ENCODE data around the gene TMEM208. TPM values are rescaled to one million over a fixed set of nuclear protein-coding genes. Genes with fewer than 3 reads are reported as not detected.

Gene TMEM208
- total RNA-seq: 29.0 and 36.8 TPM in 2 replicates

DNA sequence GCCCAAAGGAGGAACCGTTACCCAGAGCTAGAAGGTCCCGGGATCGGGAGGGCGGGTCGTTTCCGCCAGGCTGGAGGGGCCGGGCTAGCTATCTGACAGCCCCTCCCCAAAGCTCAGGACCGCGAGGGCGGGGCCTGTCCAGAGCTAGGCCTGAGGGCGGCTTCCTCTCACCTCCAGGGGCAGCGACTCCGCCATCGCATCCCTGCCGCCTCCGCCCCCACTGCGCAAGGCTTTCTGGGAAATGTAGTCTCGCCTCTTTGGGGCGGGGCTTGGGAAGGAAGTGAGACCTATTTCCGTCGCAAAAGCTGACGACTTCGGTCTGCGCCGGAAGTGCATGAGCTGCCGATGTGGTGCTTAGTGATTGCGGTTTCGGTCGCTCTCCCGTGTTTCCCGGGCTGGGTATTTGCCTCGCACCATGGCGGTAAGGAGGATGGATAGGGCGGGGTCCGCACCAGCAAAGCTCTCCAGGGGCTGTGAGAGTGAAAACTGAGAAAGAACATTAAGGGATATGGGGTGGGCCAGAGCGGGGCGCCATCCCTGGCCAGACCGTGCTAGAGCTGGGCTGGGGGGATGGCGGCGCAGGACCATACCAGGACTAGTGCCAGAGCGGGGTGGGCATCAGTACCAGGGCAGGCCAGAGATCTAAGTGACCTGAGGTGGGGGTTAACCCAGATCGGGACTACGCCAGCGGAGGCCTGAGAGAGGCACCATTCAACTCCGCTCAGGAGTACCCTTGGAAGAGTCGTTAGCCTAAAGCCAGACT lies at the start of gene TMEM208:
TMEM208 (plus strand) TSS at position 327 of the 763 bp plus-strand sequence; CDS start at position 416, 89 bp downstream.
- peak; percentile 64 for DNase-seq (ENCODE audit: extremely low read depth, low read depth, low spot score)

DNA sequence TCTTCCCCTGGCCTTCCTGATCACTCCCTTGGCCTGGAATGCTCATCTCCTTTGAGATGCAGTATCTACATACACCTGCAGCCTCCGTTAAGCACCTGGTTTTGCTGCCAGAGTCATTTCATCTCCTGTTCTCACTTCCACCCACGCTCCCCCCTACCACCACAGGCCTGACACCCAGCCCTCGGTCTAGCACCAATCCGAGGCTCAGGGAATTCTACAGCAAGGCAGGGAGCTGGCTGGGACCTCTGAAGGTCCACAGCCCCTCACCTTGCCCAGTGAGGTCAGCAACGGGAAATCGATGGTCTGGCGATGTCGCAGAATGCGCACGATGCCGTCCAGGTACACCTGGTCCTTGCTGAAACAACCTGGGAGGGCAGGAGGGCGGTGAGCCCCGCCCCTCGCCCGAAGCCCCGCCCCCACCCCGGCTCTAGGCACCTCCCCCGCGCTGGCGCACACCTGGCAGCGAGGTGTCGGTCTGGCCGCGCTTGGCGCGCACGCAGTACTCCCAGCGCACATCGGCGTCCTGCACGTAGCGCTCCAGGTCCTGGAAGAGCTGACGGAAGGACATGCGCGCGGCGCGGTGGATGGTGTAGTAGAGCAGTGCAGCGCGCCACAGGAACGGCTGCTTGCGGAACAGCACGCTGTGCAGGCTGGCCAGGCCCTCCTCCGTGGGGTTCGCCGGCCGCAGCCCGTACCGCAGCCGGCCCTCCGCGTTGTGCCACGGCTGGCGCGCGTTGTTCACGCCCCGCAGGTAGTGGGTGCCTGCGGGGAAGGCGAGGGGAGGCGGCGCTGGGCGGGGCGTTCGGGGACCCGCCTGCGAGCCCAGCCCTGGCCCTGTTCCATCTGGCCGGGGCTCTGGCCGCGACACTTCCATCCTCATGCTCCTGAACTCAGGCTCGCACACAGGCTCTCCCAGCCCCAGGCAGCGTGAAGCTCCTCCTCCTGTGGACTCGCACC lies 48.9 kb upstream of the TMEM208 start:
- no peak for DNase-seq (ENCODE audit: extremely low read depth, low read depth, low spot score)

DNA sequence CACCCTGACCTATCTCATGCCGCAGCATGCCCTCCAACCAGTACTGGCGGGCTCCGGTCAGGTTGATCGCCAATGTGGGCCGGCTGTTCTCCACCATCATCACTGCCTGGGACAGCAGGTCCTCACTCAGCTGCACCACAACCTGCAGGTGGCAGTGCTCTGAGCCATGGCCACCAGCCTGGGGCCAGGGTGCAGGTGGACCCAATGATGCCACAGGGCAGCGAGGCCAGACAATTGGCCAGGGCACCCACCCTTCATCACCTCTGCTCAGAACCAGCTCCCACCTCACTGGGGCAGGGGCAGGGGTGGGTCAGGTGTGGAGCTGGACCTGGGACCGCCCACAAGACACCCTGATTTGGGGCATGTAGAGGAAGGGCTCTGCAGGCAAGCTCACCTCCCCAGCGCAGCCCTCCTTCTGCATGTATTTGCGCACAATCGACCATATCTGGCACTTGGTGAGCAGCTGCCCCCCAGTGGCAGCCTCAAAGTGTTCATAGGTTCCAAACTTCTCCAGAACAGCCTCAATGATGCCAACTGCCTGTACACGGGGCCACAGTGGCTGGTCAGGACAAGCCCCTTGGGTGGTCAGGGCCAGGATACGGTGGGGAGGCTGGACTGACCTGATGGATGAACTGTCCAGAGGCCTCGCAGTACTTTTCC lies 47.4 kb upstream of the TMEM208 start:
- DNase-seq (ENCODE audit: extremely low read depth, low read depth, low spot score): no peak

DNA sequence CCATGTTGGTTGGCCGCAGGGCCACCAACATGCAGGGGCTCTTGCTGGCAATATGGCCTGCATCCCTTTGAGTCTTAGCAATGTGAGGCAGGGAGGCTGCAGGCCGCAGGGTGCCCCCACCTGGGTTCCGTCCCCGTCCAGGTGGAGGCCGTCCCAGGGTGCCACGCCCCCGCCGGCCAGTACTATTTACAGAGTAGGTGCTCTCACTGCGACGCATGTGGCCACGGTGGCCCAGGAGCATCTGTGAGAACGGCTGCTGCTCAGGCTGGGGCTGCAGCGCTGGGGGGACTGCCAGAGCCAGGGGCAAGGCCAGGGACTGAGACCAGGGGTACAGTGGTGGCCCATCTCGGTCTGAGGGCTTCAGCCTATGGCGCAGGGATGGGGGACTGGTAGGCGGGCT lies 46.8 kb upstream of the TMEM208 start:
- no peak for DNase-seq (ENCODE audit: extremely low read depth, low read depth, low spot score)

DNA sequence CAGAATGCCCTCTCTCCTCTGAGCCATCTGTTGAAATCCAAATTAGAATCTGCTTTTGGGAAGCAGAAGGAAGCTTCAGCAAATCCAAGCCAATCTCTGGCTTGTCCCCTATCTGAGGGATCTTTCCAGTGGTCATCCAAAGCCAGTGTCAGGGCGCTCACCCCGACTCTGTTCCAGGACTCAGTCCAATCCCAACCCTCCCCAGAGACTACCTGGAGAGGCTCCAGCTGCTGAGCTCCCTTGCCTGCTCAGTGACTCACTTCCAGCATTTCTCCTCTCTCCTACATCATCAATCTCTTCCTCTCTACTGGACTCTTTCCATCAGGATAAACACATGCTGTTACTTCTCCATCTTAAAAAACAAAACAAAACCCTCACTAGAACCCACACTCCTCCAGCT lies 45.6 kb upstream of the TMEM208 start:
- no peak for DNase-seq (ENCODE audit: extremely low read depth, low read depth, low spot score)

DNA sequence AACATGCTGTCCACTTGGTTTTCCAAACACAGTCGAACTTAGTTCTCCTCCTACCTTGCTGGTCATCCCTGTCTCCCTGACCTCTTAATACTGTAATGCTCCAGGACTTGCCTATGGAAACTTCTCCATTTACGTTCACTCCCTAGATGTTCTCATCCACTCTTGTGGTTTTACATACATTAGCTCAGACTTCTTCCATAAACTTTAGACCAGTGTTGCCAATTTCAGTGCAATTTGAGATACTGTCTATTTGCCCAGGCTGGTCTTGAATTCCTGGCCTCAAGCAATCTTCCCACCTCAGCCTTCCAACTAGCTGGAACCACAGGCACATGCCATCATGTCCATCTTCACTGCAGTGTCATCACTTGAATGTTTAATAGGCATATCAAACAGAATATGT lies 44.6 kb upstream of the TMEM208 start:
- DNase-seq (ENCODE audit: extremely low read depth, low read depth, low spot score): no peak

DNA sequence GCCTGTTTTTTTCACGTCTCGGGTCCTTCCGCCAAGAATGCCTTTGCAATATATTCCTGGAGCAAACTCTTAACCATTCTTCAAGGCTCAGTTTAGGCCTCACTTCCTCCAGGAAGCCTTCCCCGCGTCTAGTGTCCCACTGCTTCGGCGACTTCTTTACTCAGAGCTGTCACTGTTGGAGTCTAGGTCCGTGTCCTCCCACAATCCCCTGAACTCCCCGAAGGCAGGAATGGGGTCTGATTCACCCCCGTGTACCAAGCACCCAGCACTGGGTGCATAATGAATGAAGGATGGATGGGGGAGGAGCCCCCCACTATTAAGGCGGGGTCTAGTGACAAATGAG lies 43.7 kb upstream of the TMEM208 start:
- DNase-seq (ENCODE audit: extremely low read depth, low read depth, low spot score): no peak

DNA sequence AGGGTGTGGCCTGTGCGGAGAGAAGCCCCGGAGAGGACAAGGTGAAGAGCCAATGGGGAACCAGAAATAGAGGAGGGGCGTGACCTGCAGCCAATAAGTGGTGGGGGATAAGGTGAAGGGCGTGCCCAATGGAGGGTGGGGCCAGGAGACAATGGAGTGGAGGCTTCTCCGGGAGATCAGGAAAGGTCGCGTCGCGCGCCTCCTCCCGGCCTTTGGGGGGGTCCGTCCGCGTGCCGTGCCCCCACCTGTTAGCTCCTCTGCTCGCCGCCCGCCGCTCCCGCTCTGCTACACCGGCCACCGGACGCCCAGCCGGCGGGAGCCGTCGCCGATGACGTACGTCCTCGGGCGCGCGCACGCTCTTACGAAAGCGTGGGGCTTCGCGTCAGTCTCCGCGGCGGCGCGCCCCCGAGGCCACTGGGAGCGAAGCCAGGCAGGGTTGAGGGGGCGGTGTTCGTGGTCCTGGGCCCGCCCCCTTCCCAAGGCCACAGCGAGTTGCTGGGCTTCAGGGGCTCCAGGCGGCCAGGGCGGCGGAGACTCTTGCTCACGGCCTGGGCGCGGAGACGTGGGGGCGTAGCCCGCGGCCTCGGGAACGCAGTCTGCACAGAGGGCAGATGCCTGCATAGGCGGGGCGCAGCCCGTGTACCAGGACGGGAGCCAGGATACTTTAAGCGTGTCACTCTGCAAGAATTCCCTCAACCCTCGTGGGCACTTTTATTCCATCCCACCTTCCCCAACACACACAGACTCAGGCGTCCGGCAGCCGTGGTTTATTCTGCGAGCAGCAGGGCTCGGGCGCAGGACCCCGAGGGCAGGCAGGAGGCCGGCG lies 43.1 kb upstream of the TMEM208 start, which contains the start of gene MATCAP1:
MATCAP1 (minus strand) TSS at position 337 of the 826 bp plus-strand sequence. CDS start 3,353 bp downstream, outside the sequence.
- peak; percentile 73 for DNase-seq (ENCODE audit: extremely low read depth, low read depth, low spot score)

DNA sequence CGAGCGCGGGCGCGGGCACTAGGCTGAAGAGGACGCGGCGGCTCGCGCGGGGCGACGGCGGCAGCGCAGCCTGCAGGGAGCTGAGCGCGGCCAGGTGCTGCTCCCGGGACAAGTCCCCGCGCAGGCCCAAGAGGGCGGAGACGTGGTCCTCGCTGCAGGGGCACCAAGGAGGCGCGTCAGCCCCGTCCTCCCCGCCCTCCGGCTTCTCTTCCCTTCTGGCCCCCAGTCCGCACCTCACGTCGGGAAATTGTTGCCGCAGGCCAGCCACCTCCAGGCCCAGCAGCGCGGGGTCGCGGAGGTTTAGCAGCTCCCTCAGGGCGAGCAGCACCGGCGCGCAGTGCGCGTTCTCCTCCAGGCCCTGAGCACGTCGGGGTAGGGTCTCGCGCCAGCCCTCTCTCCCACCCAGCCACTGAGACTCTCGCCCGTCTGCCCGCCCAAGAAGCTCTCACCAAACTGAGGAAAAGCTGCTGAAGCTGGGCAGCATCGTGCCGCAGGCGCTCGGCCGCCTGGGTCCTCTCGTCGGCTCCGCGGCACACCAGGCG lies 42.4 kb upstream of the TMEM208 start:
- no peak for DNase-seq (ENCODE audit: extremely low read depth, low read depth, low spot score)

DNA sequence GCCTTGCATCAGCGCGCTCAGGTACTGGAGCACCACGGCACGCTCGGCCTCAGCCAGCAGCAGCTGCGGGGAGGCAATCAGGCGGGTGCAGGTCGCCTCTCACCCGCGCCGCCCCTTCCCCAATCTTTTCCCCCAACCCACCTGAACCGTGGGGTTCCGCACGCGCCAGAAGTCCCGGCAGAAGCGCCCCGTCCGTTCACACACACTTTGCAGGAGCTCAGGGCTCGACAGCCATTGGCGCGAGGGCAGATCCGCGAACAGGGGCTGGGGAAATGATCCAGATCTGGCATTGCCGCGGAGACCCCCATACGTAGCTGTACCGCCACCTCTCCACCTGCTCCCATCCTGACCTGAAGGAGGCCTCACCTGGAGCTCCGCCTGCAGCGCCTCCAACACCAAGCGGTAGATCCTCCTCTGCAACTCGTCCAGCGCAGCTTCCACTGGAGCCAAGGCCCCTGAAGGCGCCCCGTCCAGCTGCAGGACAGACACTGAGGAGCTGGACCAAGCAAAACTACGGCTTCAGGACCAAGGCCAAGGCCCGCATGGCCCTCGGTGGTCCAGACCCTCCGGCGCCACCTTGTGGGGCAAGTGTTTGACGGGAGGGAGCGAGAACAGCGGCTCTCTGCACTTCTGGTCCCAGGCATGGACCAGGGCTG lies 41.8 kb upstream of the TMEM208 start:
- no peak for DNase-seq (ENCODE audit: extremely low read depth, low read depth, low spot score)

DNA sequence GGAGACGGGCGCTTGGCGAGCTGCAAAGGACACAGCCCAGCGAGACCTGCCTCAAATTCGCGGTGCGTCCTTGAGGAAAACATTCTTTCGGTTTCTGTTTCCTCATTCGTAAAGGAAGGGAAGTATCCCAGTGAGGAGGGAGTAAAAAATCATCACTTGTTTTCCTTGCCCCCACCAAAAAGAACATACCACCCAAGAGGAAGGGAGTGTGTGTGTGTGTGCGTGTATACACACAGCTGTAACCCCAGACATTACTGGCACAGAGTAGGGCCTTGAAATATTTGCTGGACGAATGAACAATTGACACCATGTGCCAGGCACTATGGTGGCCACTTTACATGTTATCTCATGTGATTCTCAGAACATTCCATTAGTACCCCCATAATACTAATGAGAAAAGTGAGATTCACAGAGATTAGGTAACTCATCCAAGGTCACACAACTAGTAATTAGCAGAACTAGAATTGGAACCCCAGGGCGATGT lies 41.2 kb upstream of the TMEM208 start:
- no peak for DNase-seq (ENCODE audit: extremely low read depth, low read depth, low spot score)

DNA sequence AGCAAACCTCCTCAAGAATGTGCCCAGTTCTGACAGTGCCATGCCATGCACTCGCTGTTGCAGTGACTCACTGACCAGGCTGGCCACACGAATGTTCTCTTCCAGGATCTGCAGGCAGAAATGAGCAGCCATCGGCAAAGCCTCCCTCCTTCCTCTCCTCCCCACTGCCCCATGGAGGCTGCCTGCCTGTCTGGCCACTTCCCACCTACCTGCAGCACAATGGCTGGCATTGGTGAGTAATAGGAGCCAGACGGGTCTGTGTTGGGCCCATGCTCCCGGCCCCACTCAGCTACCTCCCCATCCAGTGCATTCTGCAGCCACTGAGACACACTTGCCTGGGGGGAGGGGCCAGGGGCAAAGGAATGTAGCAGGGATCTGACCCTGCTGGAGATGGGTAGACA lies 40.4 kb upstream of the TMEM208 start:
- DNase-seq (ENCODE audit: extremely low read depth, low read depth, low spot score): no peak

DNA sequence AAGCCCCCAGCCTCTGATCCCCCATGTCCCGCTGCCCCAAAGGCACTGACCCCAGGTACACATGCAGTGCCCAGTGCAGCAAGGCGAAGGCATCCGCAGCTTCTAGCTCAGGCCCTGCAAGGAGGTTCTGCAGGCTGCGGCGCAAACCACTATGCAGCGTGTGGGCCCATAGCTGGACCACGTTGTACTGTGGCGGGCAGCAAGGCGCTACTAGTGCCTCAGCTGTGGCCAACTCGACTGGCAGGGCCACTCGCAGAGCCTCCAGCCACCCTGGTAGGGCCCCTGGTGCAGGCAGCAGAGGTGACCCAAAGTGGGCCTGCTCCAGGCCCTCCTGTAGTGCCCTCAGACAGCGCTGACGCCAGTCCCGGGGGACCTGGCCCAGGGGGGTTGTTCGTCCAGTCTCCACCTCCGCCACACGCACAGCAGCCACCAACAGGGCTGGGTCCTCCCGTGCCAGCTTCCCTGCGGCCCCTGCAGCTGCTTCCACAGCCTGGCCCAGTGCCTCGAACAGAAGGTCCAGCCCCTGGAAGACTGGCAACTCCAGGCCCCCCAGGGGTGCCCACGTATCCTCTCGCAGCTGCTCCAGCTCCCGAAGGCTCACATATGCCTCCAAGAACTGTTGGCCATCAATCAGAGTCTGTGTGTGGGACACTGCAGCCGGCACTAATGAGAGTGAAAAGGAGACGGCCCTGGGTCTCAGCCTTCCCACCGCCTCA lies 39.6 kb upstream of the TMEM208 start:
- DNase-seq (ENCODE audit: extremely low read depth, low read depth, low spot score): no peak

DNA sequence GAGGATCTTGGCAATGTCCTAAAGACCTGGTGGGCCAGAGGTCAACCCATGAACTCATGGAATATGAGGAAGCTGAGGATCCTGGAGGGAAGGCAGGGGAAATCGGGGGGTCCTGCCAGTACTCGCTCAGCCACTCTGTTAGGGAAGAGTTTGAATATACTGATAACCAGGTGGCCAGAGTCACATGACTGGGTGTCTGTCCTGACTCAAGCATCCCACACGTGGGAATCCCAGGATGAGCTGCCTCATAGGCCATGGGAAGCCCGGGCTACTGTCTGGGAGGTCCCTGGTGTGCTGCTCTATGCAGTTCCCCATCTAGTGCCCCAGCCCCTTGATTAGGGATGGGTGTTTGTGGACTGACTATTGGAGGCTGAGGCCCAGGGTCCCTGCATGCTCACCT lies 38.6 kb upstream of the TMEM208 start:
- no peak for DNase-seq (ENCODE audit: extremely low read depth, low read depth, low spot score)

DNA sequence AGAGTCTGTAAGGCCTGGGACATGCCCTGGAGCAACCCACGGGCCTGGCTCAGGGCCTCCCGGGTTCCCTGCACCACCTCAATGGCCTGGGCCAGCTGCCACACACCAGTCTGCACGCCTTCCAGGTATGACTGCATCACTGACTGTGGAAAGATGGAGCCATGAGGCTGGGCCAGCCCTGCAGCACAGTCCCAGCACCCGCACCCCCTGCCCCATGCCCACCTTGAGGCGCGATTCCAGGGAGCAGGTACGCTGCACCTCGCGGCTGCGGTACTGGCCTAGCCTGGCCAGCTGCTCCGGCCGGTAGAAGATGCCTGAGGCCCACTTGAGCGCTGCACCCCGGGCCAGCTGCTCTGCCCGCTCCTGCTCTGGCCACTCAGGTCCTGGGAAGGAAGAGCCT lies 38.1 kb upstream of the TMEM208 start:
- DNase-seq (ENCODE audit: extremely low read depth, low read depth, low spot score): no peak

DNA sequence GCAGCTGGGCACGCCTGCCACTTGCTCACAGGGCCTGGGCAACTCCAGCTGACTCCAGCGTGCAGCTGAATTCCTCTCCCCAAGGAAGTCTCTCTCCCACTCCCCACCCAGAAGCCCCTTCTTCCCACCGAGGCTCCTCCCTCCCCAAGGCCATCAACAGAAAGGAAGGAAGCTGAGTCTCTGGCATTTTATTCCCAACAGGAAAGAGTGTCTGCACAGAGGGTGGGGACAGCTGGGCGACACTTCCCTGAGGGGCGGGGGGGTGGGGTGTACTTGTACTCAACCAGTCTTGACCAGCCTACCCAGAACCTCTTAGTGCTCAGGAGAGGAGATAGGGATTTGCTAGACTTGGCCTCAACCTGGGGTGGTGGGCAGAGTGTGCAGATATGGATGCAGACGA lies 36.9 kb upstream of the TMEM208 start, which contains the start of gene EXOC3L1:
EXOC3L1 (minus strand) TSS at position 96 of the 400 bp plus-strand sequence. CDS start 460 bp downstream, outside the sequence.
- DNase-seq (ENCODE audit: extremely low read depth, low read depth, low spot score): no peak

DNA sequence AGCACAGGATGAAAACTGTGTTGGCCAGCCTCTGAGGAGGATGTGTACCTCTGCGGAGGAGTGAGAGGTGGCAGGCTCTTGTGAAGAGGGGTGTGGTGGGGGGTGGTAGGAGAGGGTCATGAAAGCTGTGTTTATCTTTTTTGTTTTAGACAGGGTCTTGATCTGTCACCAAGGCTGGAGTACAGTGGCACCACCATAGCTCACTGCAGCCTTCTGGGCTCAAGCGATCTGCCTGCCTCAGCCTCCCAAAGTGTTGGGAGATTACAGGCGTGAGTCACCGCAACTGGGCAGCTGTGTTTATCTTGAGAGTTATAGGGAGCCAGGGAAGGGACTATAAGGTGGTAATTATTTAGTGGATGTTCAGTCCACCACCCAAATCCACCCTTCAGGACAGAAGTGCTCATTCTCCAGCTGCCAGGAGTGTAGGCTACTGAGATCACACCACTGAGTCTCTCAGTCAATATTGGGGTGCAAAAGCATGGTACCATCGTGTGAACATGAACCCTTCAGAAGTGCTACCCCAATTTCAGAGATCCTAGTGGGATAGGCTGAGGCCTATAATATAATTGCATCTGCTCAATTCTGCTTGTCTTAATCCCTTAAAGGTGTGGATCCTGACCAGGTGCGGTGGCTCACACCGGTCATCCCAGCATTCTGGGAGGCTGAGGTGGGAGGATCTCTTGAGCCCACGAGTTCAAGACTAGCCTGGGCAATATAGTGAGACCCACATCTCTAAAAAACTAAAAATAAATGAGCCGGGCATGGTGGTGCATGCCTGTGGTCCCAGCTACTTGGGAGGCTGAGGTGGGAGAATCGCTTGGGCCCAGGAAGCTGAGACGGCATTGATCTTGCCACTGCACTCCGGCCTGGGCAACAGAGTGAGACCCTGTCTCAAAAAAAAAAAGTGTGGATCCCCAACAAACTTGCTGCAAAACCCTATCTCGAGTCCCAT lies 36.2 kb upstream of the TMEM208 start:
- DNase-seq (ENCODE audit: extremely low read depth, low read depth, low spot score): no peak
